ENCODE measurements around the gene BANP. TPM values are rescaled to one million over a fixed set of nuclear protein-coding genes. Genes with fewer than 3 reads are reported as not detected.

Gene BANP
- total RNA-seq, 1 experiment from 2014 or later: 22.6 TPM

- ChIA-PET POLR2A (no interaction called here), CTCF (no interaction called here)
- Histone ChIP-seq H3K36me3 (ENCODE audit: control insufficient read depth, insufficient read depth, low read length) (no peaks in the 10 kb centered on the region), H3K27ac (ENCODE audit: low read length) (no peak overlapping the region), H3K4me1 (ENCODE audit: control insufficient read depth, insufficient read depth, low read length) (no peaks in the 10 kb centered on the region), H3K4me3 (ENCODE audit: low read depth in 2 of 2, low read length in 2 of 2) (no peak overlapping the region), H3K27me3 (ENCODE audit: control insufficient read depth, insufficient read depth, low read length) (no peaks in the 10 kb centered on the region), H3K9me3 (ENCODE audit: control insufficient read depth, insufficient read depth, low read depth, low read length) (no peaks in the 10 kb centered on the region)
- no peak for DNase-seq (ENCODE audit: low read depth, low spot score)
- intact Hi-C loops (cut with micrococcal nuclease; ENCODE audit: unreplicated experiment): no loop called here
- no TSS peak for BruUV-seq (replicated peaks)
- TF ChIP-seq REST (IDR thresholded peaks at IDR 0.05; ENCODE audit: insufficient read depth in 1 of 2, low read depth in 2 of 2, low read length in 1 of 2) (no peak), SIN3A (IDR thresholded peaks at IDR 0.05; ENCODE audit: borderline replicate concordance, insufficient read depth, low read depth, low read length) (no peak), CTCF (IDR thresholded peaks at IDR 0.05) (no peak), POLR2AphosphoS5 (IDR thresholded peaks at IDR 0.05; ENCODE audit: low read depth, low read length) (no peak), TCF7L2 (IDR thresholded peaks at IDR 0.05; ENCODE audit: low read depth, low read length) (no peak)
- ATAC-seq: no peak
- in situ Hi-C loops (cut with HindIII; ENCODE audit: low pct_unique_long_range_greater_than_20kb, low sequenced_read_pairs): no loop called here
Observed at GRCh38 chr16:88102597-88102996, 151.4 kb downstream of the BANP start.

- intact Hi-C loops (cut with micrococcal nuclease; ENCODE audit: unreplicated experiment): no loop called here
- no peaks in the 10 kb centered on the region for H3K4me1 ChIP-seq (ENCODE audit: control insufficient read depth, insufficient read depth, low read length)
- CTCF ChIA-PET: no interaction called here
- in situ Hi-C loops (cut with HindIII; ENCODE audit: low pct_unique_long_range_greater_than_20kb, low sequenced_read_pairs): no loop called here
- no peaks in the 10 kb centered on the region for H3K9me3 ChIP-seq (ENCODE audit: control insufficient read depth, insufficient read depth, low read depth, low read length)
- no peaks in the 10 kb centered on the region for H3K27me3 ChIP-seq (ENCODE audit: control insufficient read depth, insufficient read depth, low read length)
- no peak for ATAC-seq
- TF ChIP-seq REST (IDR thresholded peaks at IDR 0.05; ENCODE audit: insufficient read depth in 1 of 2, low read depth in 2 of 2, low read length in 1 of 2) (no peak), CTCF (IDR thresholded peaks at IDR 0.05) (no peak), SIN3A (IDR thresholded peaks at IDR 0.05; ENCODE audit: borderline replicate concordance, insufficient read depth, low read depth, low read length) (no peak), TCF7L2 (IDR thresholded peaks at IDR 0.05; ENCODE audit: low read depth, low read length) (no peak), POLR2AphosphoS5 (IDR thresholded peaks at IDR 0.05; ENCODE audit: low read depth, low read length) (no peak)
- BruUV-seq (replicated peaks): no TSS peak
- POLR2A ChIA-PET: no interaction called here
- H3K4me3 ChIP-seq (ENCODE audit: low read depth in 2 of 2, low read length in 2 of 2): no peak overlapping the region
- H3K36me3 ChIP-seq (ENCODE audit: control insufficient read depth, insufficient read depth, low read length): no peaks in the 10 kb centered on the region
- H3K27ac ChIP-seq (ENCODE audit: low read length): no peak overlapping the region
- no peak for DNase-seq (ENCODE audit: low read depth, low spot score)
Observed at GRCh38 chr16:88103011-88103410, 151.8 kb downstream of the BANP start.
